Large intestine (tissue), 3 donors: ENCODE measurements around the gene SPATC1L. TPM values are rescaled to one million over a fixed set of nuclear protein-coding genes. Genes with fewer than 3 reads are reported as not detected.
"Not testable (repeated sequence)": the region's sequence is repeated elsewhere in the genome, so short reads cannot be mapped to it uniquely, and the experiment has no call there.

Experiments
- DNase-seq, 2 donors: peaks; one replicate each; pipeline versions ENCODE4 v3.0.0 to v3.0.0-alpha.2; 2013
- H3K27ac ChIP-seq: one replicate; pipeline ENCODE4 v1.5.1; 2013; ENCODE audit warnings: low read length
- H3K27me3 ChIP-seq: 2 replicates; pipeline ENCODE4 v1.6.1; 2013; ENCODE audit warnings: low read length; ENCODE audit not compliant: control insufficient read depth, insufficient read depth
- H3K36me3 ChIP-seq: 2 replicates; pipeline ENCODE4 v1.6.1; 2013; ENCODE audit warnings: low read length; ENCODE audit not compliant: control insufficient read depth, insufficient read depth
- H3K4me1 ChIP-seq: one replicate; pipeline ENCODE4 v1.6.1; 2013; ENCODE audit warnings: low read length; ENCODE audit not compliant: control insufficient read depth, insufficient read depth
- H3K4me3 ChIP-seq: one replicate; pipeline ENCODE4 v1.5.1; 2013; ENCODE audit warnings: low read length
- H3K9me3 ChIP-seq: one replicate; pipeline ENCODE4 v1.6.1; 2013; ENCODE audit warnings: mild to moderate bottlenecking, low read depth, low read length, moderate library complexity; ENCODE audit not compliant: control insufficient read depth
- WGBS: methylation state at CpG from one replicate; pipeline ENCODE4 v1.1.5; 2013; ENCODE audit warnings: low lambda C conversion rate; ENCODE audit not compliant: insufficient coverage; 5-methylcytosine and 5-hydroxymethylcytosine counted together
- polyA plus RNA-seq: library from polyadenylated mRNA; unstranded; fragments of 120-200 nt; gene quantifications from one replicate; pipeline ENCODE4 v1.2.1, GENCODE V29; 2013

The SPATC1L gene
- polyA plus RNA-seq, 1 donor, result 13.2 TPM

DNA sequence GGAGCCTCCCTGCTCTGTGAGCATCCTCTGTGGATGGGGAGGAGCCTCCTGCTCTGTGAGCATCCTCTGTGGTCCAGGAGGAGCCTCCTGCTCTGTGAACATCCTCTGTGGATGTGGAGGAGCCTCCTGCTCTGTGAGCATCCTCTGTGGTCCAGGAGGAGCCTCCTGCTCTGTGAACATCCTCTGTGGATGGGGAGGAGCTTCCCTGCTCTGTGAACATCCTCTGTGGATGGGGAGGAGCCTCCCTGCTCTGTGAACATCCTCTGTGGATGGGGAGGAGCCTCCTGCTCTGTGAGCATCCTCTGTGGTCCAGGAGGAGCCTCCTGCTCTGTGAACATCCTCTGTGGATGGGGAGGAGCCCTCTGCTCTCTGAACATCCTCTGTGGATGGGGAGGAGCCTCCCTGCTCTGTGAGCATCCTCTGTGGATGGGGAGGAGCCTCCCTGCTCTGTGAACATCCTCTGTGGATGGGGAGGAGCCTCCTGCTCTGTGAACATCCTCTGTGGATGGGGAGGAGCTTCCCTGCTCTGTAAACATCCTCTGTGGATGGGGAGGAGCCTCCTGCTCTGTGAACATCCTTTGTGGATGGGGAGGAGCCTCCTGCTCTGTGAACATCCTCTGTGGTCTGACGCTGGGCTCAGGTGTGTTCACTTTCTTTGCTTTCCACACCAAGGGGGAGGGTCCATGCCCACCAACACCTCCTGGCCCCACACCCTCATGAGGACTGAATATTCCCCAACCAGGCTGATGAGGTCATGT, 13.6 kb downstream of the SPATC1L start:
- not testable (repeated sequence) for H3K27me3 ChIP-seq, H3K4me3 ChIP-seq, DNase-seq, H3K4me1 ChIP-seq, H3K36me3 ChIP-seq, H3K27ac ChIP-seq, H3K9me3 ChIP-seq
- WGBS, result no CpG with 5 or more reads among the region's 1 CpG

DNA sequence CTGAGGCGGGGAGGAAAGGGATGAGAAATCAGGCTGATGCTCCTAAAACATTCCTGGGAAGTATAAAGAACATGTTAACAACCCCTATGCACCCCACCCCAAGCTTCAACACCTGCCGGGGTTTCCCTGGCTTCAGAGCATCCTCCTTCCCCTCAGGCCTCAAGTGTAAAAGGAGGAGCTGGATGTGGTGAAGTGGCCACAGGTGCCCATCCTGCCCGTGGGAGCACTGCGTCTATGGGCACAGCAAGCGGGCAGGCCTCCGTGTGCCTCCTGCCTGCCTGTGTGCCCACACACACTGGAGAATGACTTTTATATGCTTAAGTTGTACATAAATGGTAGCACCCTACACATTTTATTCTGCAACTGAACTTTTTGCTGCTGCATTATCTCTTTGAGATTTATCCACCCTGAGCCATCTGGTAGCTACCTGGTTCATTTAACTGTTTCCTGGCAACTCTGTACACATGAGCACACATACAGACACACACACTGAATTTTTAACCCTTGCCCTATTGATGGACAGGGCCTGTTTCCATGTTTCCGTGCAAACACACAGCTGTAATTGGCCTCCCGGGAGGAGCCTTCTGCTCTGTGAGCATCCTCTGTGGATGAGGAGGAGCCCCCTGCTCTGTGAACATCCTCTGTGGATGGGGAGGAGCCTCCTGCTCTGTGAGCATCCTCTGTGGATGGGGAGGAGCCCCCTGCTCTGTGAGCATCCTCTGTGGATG, 15.4 kb downstream of the SPATC1L start:
- no peak overlapping the region for H3K4me3 ChIP-seq
- H3K36me3 ChIP-seq, result no peaks in the 10 kb centered on the region
- no peak for DNase-seq
- no peaks in the 10 kb centered on the region for H3K27me3 ChIP-seq
- H3K27ac ChIP-seq, result no peak overlapping the region
- no peaks in the 10 kb centered on the region for H3K9me3 ChIP-seq
- WGBS, result no CpG with 5 or more reads among the region's 8 CpGs
- no peaks in the 10 kb centered on the region for H3K4me1 ChIP-seq

DNA sequence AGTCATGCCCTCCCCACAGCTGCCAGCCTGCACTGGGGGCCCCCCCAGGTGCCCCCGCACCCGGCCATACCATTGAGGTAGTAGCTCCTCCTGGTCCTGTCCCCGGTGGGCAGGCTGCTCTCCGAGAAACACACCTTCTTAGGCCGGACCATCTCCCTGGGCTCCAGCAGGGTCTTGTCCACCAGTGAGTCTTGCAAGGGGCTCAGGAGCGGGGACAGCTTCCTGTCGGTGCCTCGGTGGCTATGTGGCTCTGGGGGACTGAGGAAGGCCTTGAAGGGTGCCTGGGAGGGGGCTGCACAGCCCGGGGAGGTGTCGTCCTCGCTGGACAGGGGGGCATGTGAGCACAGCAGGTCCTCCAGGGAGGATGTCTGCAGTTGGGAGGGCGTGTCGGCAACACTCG, 16.0 kb downstream of the SPATC1L start:
- DNase-seq, result no peak
- H3K27ac ChIP-seq, result no peak overlapping the region
- no peaks in the 10 kb centered on the region for H3K9me3 ChIP-seq
- no peaks in the 10 kb centered on the region for H3K27me3 ChIP-seq
- no peak overlapping the region for H3K4me3 ChIP-seq
- WGBS, result 87% methylated on average over 3 of the region's 14 CpGs
- no peaks in the 10 kb centered on the region for H3K4me1 ChIP-seq
- no peaks in the 10 kb centered on the region for H3K36me3 ChIP-seq

DNA sequence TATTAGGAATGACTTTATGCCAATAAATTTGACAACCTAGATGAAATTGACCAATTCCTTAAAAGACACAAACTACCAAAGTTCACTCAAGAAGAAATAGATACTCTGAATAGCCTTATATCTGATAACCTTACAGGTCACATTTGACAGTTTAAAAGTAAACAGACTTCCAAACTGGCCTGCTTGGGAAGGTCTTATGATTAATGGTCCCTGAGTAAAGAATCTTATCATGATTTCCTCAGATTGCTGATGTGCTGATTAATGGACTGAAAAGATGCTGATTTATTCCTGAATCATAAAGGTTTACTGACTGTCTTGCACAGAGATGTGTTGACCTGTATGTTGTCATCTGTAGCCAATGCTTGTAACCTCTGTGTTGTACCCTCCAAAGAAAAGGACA, 19.2 kb downstream of the SPATC1L start:
- no peak overlapping the region for H3K4me3 ChIP-seq
- peaks cover 2% of the 10 kb centered on the region for H3K27me3 ChIP-seq
- no peaks in the 10 kb centered on the region for H3K36me3 ChIP-seq
- H3K27ac ChIP-seq, result no peak overlapping the region
- H3K4me1 ChIP-seq, result no peaks in the 10 kb centered on the region
- DNase-seq, result no peak
- peaks cover 14% of the 10 kb centered on the region for H3K9me3 ChIP-seq

- Histone ChIP-seq H3K9me3 (peaks cover 14% of the 10 kb centered on the region), H3K27ac (no peak overlapping the region), H3K36me3 (no peaks in the 10 kb centered on the region), H3K4me3 (no peak overlapping the region), H3K4me1 (no peaks in the 10 kb centered on the region), H3K27me3 (peaks cover 2% of the 10 kb centered on the region)
- no CpG with 5 or more reads among the region's 4 CpGs for WGBS
- no peak for DNase-seq
These were observed 20.9 kb downstream of the SPATC1L start for GRCh38 chr21:46163380-46163779.

DNA sequence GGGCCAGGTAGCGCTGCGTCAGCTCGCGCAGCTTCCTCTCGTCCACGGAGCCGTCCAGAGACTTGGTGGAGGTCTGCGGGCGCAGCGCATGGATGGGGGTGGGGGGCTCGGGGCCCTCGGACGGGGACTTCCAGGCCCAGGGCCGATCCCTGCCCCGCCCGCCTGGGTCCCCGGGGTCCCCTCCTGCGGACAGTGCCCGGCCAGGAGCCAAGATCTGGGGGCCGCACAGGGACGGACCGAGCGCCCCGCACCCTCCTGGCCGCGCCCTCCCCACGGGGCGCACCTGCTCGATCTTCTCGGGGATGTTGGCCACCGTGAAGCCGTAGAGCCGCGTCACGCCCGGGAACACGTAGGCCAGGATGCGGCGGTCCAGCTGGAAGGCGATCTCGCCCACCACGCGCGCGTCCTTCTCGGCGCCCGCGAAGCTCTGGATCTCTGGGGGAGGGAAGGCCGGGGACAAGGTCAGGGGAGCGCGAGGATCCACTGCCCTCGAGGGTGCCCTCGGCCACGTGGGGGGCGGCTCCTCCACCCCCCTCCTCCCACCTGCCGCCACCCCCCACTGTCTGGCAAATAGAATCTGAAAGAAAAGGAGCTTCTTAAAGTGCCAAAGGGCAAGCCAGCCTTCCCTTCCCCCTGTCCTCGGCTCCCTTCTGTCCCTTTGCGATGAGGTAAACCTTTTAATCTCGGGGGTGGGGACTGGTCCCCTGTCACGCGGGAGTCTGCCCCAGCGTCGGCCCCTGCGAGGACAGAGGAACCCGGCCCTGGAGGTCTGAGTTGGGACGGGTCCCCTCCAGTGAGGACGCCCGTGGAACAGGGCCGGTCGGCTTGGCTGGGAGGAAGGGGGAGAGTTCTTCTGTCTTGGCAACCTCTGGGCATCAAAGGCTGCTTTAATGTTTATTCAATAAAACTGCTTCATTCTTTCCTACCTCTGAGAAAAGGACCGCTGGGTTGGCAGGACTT, 22.3 kb downstream of the SPATC1L start:
- Histone ChIP-seq H3K9me3 (peaks cover 14% of the 10 kb centered on the region), H3K4me3 (no peak overlapping the region), H3K27me3 (peaks cover 2% of the 10 kb centered on the region), H3K36me3 (no peaks in the 10 kb centered on the region), H3K27ac (no peak overlapping the region), H3K4me1 (no peaks in the 10 kb centered on the region)
- DNase-seq, result no peak
- WGBS, result no CpG with 5 or more reads among the region's 72 CpGs

GRCh38 chr21:46160907-46161632, 23.2 kb downstream of the SPATC1L start:
- peaks cover 14% of the 10 kb centered on the region for H3K9me3 ChIP-seq
- no peak overlapping the region for H3K27ac ChIP-seq
- peaks cover 2% of the 10 kb centered on the region for H3K27me3 ChIP-seq
- no peak overlapping the region for H3K4me3 ChIP-seq
- no CpG with 5 or more reads among the region's 72 CpGs for WGBS
- no peak for DNase-seq
- H3K4me1 ChIP-seq, result peaks cover 2% of the 10 kb centered on the region
- no peaks in the 10 kb centered on the region for H3K36me3 ChIP-seq

DNA sequence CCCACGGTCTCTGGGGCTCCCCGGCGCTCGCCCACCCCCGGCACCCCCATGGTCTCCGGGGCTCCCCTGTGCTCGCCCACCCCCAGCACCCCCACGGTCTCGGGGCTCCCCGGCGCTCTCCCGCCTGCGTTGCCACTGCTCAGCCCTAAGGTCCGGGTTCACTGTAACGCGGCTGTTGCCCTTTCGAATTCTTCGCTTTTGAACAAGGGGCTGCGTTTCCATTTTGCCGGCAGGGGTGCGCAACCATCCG, 23.7 kb downstream of the SPATC1L start:
- Histone ChIP-seq H3K27ac (no peak overlapping the region), H3K27me3 (peaks cover 2% of the 10 kb centered on the region), H3K4me1 (peaks cover 7% of the 10 kb centered on the region), H3K4me3 (no peak overlapping the region), H3K9me3 (peaks cover 14% of the 10 kb centered on the region), H3K36me3 (no peaks in the 10 kb centered on the region)
- 100% methylated on average over 6 of the region's 22 CpGs for WGBS
- no peak for DNase-seq

DNA sequence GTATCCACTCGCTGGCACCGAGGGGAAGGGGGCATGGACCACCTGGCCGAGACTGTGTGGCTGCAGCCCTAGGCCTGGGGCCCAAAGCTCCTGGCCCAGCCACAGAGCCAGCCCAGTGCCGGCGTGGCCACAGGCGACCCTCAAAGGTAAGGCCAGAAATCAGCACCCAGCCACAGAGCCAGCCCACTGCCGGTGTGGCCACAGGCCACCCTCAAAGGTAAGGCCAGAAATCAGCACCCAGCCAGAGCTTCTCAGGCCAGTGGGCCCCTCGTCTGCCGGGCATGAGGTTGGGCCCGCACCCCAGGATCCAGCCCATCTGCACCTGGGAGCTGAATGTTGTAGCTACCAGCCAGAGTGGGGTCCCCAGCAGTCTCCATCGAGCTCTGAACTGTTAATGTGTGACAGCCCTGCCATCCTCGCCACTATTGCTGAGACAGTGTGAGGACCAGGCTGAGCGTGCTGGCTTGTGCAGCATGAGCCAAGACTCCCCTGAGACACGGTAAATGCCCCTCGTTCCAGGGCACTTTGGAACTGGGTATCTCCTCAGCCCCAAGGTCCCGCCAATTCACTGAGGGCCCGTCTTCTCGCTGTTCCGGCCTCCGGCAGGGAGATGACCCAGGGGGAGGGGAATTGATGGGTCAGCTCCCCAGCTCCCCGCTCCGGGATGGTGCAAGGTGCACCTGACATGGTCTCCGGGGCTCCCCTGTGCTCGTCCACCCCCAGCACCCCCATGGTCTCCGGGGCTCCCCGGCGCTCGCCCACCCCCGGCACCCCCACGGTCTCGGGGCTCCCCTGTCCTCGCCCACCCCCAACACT, 24.2 kb downstream of the SPATC1L start:
- Histone ChIP-seq H3K27ac (no peak overlapping the region), H3K27me3 (peaks cover 2% of the 10 kb centered on the region), H3K9me3 (peaks cover 14% of the 10 kb centered on the region), H3K36me3 (no peaks in the 10 kb centered on the region), H3K4me3 (no peak overlapping the region), H3K4me1 (peaks cover 8% of the 10 kb centered on the region)
- DNase-seq, result no peak
- WGBS, result no CpG with 5 or more reads among the region's 32 CpGs
